ENCODE measurements around the gene IGSF11.

GRCh38 chr3:118863731-118864322, 170.8 kb downstream of the IGSF11 start:
- no peak for TF ChIP-seq SUZ12 (IDR thresholded peaks at IDR 0.05; ENCODE audit: extremely low read depth, insufficient read depth, insufficient read length)
- no peak for TF ChIP-seq YY1 (IDR thresholded peaks at IDR 0.05; ENCODE audit: insufficient read depth, insufficient read length)
- no peak for TF ChIP-seq ZNF274 (IDR thresholded peaks at IDR 0.05; ENCODE audit: low read depth, low read length)
